HG02852 (cell line): Measurements from ENCODE around the gene MLH3.

Experiments used
- ATAC-seq: cut with Tn5 transposase; IDR thresholded peaks from one replicate; pipeline ENCODE4 v1.9.1; 2021; ENCODE audit warnings: mild to moderate bottlenecking, moderate library complexity; ENCODE audit not compliant: unreplicated experiment

Gene MLH3

DNA sequence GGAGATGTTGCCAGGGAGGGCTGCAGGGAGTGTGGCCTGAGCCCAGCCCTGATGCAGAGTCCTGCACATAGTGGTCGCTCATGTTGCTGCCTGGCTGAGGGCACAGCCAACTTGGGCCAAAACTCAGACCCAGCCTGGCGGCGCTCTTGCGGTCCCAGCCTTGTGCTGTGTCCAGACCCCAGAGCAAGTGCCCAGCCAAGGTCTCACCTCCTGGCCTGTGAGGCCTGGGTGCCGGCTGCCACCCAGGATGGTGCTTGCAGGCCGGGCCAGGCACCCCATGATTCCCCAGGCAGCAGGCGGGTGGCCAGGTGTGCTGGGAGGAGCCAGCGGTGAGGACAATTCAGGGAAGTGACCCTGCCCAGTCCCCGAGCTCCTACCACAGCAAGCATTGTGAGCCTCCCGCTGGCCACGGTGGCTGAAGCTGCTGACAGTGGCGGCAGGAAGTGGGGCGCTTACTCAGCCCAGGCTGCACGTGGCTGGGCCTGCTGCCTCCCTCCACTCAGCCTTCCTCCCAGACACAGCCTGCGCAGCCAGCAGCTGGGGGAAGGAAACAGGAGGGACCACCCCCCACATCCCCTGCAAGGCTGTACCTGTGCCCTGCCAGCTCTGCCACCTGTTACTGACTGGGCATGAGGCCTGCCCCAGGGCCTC, 78.1 kb downstream of the MLH3 start:
- ATAC-seq = no peak

GRCh38 chr14:74968811-74969210, 82.5 kb downstream of the MLH3 start:
- ATAC-seq = no peak

- no peak for ATAC-seq
Measured at GRCh38 chr14:74965486-74966153, 85.6 kb downstream of the MLH3 start.

DNA sequence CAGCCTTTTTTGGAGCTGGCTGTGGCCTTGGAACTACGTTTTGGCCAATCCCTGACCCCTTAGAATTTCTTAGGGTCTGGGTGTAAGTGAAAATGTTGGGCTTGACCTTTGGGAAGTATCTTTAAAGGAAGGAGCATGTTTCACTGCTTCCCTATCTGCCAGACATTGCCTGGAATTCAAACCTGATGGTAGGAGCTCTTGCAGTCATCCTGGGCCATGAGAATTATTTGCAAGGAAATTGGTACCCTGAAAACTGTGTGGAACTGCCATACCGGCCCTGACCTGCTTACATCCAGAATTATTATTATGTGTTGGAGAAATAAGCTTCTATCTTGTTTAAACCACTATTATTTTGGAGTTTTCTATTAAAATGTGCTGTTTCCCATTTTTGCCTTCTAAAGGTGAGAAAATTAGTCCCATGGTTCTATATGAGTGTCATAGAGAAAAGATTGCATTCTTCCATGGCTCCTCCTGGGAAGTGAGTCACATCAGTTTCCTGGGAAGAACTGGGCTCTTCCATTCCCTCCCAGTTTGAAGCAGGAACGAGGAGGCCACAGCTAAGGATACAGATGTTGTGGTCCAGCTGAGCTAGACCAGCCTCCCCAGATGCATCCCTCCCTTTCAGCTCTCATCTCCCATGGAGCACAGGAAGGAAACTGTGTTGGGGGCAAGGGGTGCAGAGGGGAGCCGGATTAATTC, 86.3 kb downstream of the MLH3 start:
- ATAC-seq = no peak
